Suppressor macrophage (primary cell): Measurements from ENCODE around the gene CAVIN3.
"Not testable (repeated sequence)": the region's sequence is repeated elsewhere in the genome, so short reads cannot be mapped to it uniquely, and the experiment has no call there.

Source experiments
- DNase-seq, 4 experiments: peaks; one replicate each; pipeline ENCODE4 v3.0.0-alpha.2; 2020 to 2022

The CAVIN3 gene

DNA sequence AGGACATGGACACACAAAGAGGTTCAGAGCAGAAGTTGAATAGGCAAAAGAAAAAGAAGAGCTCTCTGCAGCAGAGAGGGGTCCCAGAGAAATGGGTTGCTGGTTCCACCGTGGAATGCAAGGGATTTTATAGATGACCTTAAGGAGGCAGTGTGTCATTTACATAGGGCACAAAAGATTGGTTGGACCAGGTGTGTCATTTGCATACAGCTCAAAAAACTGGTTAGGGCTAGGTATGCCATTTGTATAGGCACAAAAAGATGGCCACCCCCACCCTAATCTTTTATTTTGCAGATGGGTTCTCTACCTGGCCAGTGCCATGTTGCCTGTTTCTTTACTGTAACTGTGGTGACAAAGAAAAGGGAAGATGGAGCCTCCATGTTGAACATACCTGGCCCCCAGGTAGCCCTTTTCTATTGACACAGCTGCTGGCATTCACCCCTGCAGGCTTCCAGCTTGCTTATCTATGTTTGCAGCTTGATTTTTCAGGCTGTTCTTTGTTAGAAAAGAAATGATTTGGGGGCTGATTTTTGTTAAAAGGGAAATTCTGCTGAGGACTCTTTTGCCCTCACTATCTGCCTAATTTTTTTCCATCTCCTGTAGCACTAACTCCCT lies 3.1 kb upstream of the CAVIN3 start:
- DNase-seq, result no peak

GRCh38 chr11:6321961-6322362 lies 1.7 kb upstream of the CAVIN3 start:
- DNase-seq, result peak in 2 of 4 experiments; percentile 11 to 12

DNA sequence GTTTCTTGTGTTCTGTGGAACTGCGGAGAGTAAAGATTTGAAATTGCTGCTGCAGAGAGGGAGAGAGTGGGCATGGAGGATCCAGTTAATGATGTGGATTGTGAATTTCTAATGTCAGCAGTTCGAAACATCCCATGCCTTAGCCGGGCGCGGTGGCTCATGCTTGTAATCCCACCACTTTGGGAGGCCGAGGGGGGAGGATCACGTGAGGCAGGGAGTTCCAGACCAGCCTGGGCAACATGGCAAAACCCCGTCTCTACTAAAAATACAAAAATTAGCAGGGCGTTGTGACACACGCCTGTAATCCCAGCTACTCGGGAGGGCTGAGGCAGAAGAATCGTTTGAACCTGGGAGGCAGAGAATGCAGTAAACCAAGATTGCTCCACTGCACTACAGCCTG lies 1.1 kb upstream of the CAVIN3 start:
- no peak for DNase-seq

DNA sequence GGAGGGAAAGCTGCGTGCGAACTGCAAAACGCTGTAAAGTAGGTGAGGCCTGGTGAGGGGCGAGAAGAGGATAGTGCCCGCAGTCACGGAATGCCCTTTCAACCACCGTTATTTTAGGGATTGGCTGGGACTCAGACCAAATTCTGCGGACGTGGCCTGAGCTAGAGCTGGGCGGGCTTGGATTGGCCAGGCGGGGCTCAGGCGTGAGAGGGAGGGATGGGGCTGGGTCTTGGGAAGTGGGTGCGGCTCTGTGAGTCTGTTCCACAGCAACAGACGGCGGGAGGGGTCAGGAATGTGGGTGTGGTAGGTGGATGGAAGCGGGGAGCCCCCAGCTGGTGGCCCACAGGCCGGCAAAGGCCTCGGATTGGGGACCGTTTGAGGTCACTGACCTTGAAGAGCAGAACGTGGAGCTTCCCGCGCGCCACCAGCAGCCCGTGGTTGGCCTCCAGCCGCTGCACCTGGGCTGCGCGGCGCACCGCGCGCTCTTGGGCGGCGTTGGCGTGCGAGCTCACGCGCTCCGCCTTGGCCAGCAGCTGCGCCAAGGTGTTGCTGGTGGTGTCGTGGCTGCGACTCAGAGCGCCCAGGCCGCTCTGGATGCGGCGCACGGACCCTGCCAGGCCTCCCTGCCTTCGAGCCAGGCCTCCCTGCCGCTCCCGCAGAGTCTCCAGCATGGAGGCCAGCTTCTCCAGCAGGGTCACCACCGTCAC lies 444 bp downstream of the CAVIN3 start:
- DNase-seq, result peak; percentile 54 to 76 (median 69)

GRCh38 chr11:6319001-6319703 lies 1.1 kb downstream of the CAVIN3 start:
- DNase-seq, result peak; percentile 13 to 58 (median 36)

- no peak for DNase-seq
These were observed 2.1 kb downstream of the CAVIN3 start for GRCh38 chr11:6318204-6318603.

DNA sequence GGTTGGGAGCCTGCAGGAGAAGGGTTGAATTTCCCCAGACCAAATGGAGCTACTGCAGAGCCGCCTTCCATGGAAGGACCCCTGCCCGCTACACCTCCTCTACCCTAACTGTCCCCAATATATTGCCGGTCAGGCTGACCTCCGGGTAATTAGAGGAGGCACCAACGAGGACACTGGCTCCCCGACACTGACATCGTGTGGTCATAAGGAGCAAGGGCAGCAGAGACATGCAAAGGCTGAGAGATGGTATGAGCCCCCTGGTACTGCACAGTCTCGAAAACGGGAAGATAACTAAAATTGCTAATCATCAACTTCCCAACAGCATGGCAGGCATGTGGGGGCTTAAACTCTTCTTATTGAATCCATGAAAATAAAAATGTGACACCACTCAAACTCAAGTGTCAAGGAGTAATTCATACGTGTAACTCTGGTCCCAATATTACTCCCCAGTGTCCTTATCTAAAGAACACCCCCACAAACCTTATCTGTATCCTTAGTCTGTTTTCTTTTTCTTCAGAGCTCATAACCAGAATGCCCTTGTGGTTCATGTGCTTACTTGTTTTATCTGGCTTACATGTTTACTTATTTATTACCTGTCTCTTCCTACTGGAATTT lies 4.4 kb downstream of the CAVIN3 start:
- DNase-seq, result peak; percentile 66 to 83 (median 77)

- no peak for DNase-seq
These were observed 8.2 kb downstream of the CAVIN3 start for GRCh38 chr11:6312106-6312505.

GRCh38 chr11:6307876-6308275 lies 12.4 kb downstream of the CAVIN3 start:
- no peak for DNase-seq

DNA sequence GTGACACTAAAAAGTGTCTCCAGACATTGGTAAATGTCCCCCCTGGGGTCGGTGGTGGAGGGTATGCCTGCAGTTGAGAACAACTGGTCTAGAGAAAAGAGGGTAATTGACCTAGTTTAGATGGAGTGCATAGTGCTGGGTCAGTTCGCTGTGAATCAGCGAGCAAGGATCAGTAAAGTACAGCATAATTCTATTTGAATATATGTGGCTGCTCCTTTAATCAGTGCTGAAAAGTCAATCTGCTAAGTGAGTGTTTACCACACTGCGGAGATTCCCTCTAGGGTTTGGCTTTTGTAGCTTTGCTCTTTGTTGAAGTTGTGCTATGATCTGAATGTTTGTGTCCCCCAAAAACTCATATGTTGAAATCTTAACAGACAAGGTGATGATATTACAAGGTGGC lies 15.0 kb downstream of the CAVIN3 start:
- DNase-seq, result no peak

DNA sequence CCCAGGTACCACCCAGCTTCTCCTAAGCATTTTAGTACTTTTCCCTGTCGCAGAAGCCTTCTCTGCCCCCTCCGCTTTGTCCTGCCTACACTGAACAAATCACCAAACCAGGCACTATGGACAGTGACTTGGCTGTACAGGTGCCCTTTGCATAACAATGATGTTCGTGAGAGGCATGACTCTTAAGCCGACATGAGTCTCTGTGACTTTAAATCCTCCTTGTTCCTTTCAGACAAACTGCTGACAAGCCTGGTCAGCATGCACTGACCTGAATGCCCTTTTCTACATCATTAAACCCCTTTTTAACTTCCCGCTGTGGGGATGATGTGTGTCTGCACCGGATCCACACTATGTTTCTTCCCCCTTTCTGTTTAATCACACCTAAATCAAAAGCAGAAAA lies 16.6 kb downstream of the CAVIN3 start:
- DNase-seq, result no peak

DNA sequence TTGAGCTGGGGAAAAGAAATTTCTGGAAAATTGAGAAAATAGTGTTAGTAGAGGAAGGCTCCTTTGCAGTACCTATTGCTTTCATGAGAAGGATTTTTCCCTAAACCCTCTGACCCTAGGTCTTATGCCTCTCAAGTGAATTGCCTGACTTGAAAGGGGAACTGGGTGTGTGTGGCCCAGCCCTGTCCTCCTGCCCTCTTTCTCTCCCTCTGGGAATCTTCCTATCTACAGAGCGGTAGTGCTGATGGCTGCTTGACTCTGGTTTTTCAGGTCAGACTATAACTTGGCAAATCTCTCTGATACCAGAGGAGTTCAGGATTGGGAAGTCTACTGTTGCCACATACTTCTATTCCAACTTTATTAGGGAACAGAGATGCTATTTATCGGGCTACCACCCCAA lies 19.2 kb downstream of the CAVIN3 start:
- no peak for DNase-seq

DNA sequence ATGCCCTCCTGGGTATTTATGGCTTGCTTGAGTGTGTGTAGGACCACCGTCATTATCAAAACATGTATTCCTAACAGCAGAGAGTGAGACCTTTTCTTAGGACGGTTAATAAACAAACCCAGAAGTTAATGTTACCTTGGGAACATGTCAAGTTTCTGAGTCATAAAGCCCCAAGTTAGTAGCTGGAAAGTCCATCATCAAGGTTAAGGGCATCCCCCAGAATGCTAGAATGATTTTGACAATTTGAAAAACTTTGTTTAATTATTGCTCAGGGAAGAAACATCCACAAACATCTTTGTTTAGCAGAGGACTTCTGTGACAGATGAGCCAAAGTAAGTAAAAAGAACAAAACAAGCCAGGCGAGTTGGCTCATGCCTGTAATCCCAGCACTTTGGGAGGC lies 20.0 kb downstream of the CAVIN3 start:
- DNase-seq, result no peak

DNA sequence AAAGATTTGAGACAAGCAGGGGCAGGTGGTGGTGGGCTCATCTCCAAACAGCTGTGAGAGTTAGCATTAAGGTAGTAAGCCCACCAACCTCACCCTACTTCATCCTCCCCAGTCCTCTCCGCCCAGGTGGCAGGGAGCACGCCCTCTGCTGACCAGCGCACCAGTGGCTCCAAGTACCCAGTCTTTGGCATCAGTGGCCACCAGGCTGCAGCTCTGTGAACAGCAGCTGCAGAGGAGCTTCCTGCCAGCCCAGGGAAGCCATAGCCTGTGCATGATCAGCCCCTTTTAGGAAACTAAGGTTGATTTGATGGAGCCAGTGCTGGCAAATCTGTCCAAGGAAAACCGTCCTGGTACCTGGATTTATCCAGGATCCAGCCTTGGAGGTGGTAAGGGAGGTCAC lies 21.7 kb downstream of the CAVIN3 start:
- DNase-seq, result peak; percentile 30 to 74 (median 57)

- no peak for DNase-seq
These were observed 22.5 kb downstream of the CAVIN3 start for GRCh38 chr11:6297831-6298230.

DNA sequence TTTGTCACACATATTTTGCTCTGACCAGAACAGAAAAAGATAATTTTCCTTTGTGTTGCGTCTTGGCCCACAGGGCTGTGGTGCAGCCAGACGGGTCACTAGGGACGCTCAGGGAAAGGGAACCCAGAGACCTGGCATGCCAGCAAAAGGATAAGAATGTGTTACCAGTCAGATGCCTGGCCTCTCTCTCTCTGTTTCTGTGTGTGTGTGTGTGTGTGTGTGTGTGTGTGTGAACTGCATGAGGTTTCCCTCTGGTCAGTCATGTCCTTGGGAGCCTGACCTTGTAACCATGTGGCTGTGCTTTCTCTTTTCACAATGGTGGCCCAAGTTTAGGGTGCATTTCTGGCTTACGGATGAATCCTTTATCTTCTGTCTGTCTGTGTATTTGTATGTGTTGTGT lies 35.3 kb downstream of the CAVIN3 start:
- DNase-seq, result no peak

DNA sequence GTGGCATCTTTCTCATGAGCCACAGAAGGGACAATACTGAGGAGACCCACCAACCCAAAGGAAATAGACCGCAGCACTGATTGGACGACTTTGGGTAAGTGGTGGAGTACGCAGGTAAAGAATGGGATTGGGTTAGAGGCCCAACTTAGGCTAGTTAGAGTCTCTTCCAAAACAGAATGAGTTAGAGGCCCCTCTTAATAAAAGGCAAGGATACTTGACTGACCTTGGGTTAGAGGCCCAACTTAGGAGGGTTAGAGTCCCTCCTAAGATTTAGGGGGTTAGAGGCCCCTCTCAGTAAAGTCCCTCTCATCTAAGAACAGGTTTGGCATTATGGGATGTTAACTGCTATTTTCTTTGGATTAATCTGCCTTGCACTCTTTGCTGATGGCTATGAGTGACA lies 36.1 kb downstream of the CAVIN3 start:
- no peak for DNase-seq

DNA sequence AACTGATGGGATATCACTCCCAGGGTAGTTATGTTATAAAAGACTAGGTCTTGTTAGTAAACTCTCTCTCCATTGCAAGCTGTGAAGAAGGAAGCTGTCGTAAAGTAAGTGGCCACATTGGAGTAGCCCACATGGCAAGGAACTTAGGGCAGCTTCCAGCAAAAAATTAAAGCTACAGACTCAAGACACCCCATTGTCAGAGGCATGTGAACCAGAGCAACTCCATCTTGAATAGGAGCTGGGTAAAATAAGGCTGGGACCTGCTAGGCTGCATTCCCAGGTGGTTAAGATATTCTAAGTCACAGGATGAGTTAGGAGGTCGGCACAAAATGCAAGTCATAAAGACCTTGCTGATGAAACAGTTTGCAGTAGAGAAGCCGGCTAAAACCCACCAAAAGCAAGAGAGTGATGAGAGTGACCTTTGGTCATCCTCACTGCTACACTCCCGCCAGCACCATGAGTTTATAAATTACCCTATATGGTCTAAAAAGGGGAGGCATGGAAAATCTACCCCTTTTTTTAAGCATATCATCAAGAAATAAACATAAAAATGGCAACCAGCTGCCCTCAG lies 36.8 kb downstream of the CAVIN3 start:
- no peak for DNase-seq

DNA sequence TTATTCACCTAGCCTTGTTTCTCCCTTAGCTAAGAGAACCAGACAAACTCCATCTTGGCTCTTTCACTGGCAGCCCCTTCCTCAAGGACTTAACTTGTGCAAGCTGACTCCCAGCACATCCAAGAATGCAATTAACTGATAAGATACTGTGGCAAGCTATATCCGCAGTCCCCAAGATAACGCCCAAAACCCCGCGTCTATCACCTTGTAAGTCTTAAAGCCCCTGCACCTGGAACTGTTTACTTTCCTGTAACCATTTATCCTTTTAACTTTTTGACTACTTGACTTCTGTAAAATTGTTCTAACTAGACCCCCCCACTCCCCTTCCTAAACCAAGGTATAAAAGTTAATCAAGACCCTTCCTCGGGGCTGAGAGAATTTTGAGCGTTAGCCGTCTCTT lies 39.5 kb downstream of the CAVIN3 start:
- not testable (repeated sequence) for DNase-seq

- DNase-seq, result no peak
These were observed 47.1 kb downstream of the CAVIN3 start for GRCh38 chr11:6273188-6273587.

DNA sequence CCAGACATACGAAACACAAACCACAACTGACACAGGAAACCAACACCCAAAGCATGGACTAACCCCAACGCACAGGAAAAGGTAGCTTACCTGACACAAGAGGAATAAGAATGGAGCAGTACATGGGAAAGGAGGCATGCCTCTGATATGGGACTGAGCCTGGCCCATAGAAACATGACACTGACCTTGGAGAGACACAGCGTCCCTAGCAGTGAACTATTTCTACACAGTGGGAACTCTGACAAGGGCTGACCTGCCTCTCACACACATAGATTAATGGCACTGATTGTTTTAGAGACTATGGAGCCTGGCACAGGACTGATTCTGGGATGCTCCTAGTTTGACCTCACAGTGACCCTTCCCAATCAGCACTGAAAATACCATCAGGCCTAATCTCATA lies 48.7 kb downstream of the CAVIN3 start:
- no peak for DNase-seq

- DNase-seq, result no peak
These were observed 49.6 kb downstream of the CAVIN3 start for GRCh38 chr11:6270584-6271246.

GRCh38 chr11:6269994-6270393 lies 50.3 kb downstream of the CAVIN3 start:
- DNase-seq, result peak in 2 of 4 experiments; percentile 11 to 20
